ENCODE results near the gene FAM43A.

- TF ChIP-seq SUZ12 (IDR thresholded peaks at IDR 0.05; ENCODE audit: extremely low read depth, insufficient read depth, insufficient read length) = no peak
- no peak for TF ChIP-seq ZNF274 (IDR thresholded peaks at IDR 0.05; ENCODE audit: low read depth, low read length)
- no peak for TF ChIP-seq YY1 (IDR thresholded peaks at IDR 0.05; ENCODE audit: insufficient read depth, insufficient read length)
Measured at GRCh38 chr3:194658477-194659242, 27.0 kb upstream of the FAM43A start.
